ENCODE results near the gene WDR54. TPM values are rescaled to one million over a fixed set of nuclear protein-coding genes. Genes with fewer than 3 reads are reported as not detected.

WDR54 gene
- total RNA-seq, 3 donors from 2014 or later = 29.1 to 32.1 (median 31.3) TPM

DNA sequence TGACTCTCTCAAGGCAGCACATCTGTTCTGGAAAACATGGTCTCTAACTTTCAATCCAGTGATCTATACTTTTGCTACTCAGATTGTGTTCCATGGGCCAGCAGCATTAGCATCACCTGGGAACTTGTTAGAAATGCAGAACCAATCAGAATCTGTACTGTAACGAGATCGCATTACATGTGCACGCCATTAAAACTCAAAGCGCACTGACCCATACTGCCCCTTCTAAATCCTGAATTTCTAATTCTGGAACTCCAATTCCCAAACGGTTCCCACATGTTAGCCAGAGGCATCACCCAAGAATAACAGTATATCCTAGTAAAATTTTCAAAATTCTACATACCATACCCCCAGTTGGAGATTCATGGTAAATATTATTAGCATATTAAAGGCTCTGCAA lies 30.9 kb upstream of the WDR54 start:
- DNase-seq (no peak), ATAC-seq (no peak)
- Mint-ChIP-seq H3K9me3 (no peaks in the 10 kb centered on the region), H3K36me3 (ENCODE audit: insufficient read depth) (no peaks in the 10 kb centered on the region), H3K4me1 (ENCODE audit: low read depth) (no peaks in the 10 kb centered on the region), H3K4me3 (no peak overlapping the region), H3K27me3 (ENCODE audit: low read depth) (peaks cover 5% of the 10 kb centered on the region)

DNA sequence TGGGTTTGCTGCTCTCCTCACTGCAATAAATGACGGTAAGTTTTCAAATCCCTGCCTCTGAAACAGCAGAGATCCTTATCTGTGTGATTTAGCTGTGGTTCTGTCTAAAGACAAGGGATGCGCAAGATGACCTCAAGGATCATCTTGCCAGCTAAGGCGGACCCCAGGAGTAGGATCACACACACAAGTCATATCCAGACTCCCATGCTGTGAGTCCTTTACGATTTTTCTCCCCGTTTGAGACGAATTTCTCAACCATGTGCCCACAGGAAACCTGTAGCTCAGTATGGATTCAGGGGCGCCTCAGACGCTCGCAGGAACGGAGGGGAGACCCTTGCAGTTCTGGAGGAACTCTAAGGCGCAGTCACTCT lies 30.3 kb upstream of the WDR54 start:
- H3K36me3 Mint-ChIP-seq (ENCODE audit: insufficient read depth) = no peaks in the 10 kb centered on the region
- no peaks in the 10 kb centered on the region for H3K4me1 Mint-ChIP-seq (ENCODE audit: low read depth)
- ATAC-seq (peak in 1 of 2 donors; percentile 49), DNase-seq (no peak)
- peaks cover 5% of the 10 kb centered on the region for H3K27me3 Mint-ChIP-seq (ENCODE audit: low read depth)
- H3K9me3 Mint-ChIP-seq = no peaks in the 10 kb centered on the region
- H3K4me3 Mint-ChIP-seq = no peak overlapping the region

DNA sequence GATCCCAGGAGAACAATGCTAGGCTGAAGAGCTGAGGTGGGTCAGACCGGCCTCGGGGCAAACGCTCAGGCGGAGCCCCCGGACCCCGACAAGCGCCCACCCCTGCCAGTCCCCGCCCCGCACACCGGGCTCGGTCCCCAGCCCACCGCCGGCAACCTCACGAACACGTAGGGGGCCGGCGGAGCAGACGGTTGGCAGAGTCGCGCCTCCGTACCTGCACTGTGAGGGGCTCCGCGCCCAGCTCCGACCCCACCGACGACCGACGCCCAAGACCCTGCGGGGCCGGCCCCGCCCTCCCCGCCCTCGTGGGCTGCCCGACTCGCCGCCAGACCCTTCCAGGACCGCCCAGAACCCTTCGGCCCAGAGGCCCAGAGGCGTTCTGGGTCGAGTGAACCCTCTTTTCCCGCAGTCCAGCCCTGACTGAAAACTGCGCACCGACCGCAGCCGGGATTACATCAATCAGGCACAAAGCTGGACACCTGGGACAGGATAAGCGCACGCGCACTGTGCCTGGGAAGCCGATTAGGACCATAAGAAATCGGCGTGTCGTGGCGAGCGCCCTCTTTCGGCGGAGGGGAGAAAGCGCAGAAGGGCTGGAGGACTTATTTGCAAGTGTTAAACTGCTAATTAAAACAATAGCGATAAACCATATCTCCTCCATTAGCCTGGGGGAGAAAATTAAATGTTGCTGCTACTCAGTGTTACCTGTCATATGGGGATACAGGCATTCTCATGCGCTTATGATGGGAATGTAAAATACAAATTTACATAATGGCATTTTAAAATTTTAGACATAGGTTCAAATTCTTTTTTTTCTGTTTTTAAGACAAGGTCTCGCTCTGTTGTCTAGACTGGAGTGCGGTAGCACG lies 29.7 kb upstream of the WDR54 start:
- H3K4me1 Mint-ChIP-seq (ENCODE audit: low read depth) = no peaks in the 10 kb centered on the region
- no peak overlapping the region for H3K4me3 Mint-ChIP-seq
- H3K27me3 Mint-ChIP-seq (ENCODE audit: low read depth) = peaks cover 5% of the 10 kb centered on the region
- H3K9me3 Mint-ChIP-seq = no peaks in the 10 kb centered on the region
- no peaks in the 10 kb centered on the region for H3K36me3 Mint-ChIP-seq (ENCODE audit: insufficient read depth)
- DNase-seq = peak; percentile 95
- ATAC-seq = peak; percentile 92 to 94

DNA sequence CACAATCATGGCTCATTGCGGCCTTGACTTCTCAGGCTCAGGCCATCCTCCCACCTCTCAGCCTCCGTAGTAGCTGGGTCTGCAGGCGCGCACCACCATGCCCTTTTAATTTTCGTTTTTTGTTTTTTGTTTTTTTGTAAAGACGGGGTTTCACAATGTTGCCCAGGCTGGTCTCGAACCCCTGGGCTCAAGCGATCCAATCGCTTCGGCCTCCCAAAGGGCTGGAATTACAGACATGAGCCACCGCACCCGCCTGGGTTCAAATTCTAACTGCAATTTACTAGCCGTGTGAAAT lies 29.1 kb upstream of the WDR54 start:
- Mint-ChIP-seq H3K36me3 (ENCODE audit: insufficient read depth) (no peaks in the 10 kb centered on the region), H3K4me3 (no peak overlapping the region), H3K9me3 (no peaks in the 10 kb centered on the region)

DNA sequence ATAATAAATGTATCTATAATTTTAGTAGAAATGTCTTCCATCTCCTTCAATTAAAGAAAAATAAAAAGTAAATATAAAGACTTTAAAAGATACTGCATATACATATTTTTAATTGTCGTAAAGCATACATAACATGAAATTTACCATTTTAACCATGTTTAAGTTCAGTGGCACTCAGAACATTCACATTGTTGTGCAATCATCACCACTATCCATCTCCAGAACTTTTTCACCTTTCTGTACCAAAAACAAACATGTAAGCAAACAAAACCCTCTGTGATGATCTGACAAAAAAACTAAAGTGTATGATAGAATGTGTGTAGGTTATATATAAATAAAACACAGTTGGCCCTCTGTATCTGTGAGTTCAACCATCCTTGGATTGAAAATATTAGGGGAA lies 28.0 kb upstream of the WDR54 start:
- no peaks in the 10 kb centered on the region for H3K9me3 Mint-ChIP-seq
- no peaks in the 10 kb centered on the region for H3K36me3 Mint-ChIP-seq (ENCODE audit: insufficient read depth)
- no peaks in the 10 kb centered on the region for H3K4me1 Mint-ChIP-seq (ENCODE audit: low read depth)
- H3K27me3 Mint-ChIP-seq (ENCODE audit: low read depth) = peaks cover 5% of the 10 kb centered on the region
- H3K4me3 Mint-ChIP-seq = no peak overlapping the region
- ATAC-seq = no peak
- DNase-seq = no peak

More for the DNA sequence above, 29.1 kb upstream of the WDR54 start:
- ATAC-seq = no peak
- H3K4me1 Mint-ChIP-seq (ENCODE audit: low read depth) = no peaks in the 10 kb centered on the region
- DNase-seq = no peak
- H3K27me3 Mint-ChIP-seq (ENCODE audit: low read depth) = peaks cover 5% of the 10 kb centered on the region

DNA sequence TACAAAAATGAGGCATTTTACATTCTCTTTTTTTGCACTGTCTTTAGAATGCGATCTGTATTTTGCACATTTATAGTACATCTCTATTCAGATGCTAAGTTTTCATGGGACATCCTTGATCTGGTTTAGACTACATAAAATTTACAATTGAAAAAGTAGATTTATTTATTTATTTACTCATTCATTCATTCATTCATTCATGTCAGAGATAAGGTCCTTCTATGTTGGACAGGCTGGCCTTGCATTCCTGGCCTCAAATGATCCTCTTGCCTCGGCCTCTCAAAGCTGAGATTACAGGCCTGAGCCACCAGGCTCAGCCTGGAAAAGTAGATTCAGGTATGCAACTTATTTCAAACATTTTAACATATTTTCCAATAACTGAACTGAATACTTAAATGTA lies 25.4 kb upstream of the WDR54 start:
- Mint-ChIP-seq H3K4me3 (no peak overlapping the region), H3K27me3 (ENCODE audit: low read depth) (peaks cover 5% of the 10 kb centered on the region), H3K36me3 (ENCODE audit: insufficient read depth) (no peaks in the 10 kb centered on the region), H3K4me1 (ENCODE audit: low read depth) (no peaks in the 10 kb centered on the region), H3K9me3 (no peaks in the 10 kb centered on the region)
- DNase-seq (no peak), ATAC-seq (no peak)

DNA sequence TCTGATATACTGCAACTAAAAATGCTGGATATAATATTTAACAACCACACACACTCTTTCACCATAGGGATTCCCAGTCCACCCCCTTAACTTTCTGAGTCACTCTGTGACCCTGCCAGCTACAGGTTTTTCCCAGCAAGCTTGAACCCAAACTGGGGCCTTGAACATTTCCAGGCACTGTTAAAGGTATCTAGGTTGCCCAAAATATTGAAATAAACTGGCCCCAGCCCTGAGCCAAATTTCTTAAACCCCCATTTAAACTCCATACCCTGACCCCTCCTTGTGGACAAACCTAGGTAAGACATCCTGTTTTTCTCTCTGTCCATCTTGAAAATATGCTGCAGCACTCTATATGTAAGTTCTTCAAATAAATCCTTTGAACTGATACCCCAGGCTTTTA lies 21.7 kb upstream of the WDR54 start:
- Mint-ChIP-seq H3K9me3 (no peaks in the 10 kb centered on the region), H3K4me3 (no peak overlapping the region), H3K27me3 (ENCODE audit: low read depth) (peaks cover 4% of the 10 kb centered on the region), H3K36me3 (ENCODE audit: insufficient read depth) (no peaks in the 10 kb centered on the region), H3K4me1 (ENCODE audit: low read depth) (no peaks in the 10 kb centered on the region)
- peak in 1 of 2 donors; percentile 55 for ATAC-seq
- DNase-seq = no peak

DNA sequence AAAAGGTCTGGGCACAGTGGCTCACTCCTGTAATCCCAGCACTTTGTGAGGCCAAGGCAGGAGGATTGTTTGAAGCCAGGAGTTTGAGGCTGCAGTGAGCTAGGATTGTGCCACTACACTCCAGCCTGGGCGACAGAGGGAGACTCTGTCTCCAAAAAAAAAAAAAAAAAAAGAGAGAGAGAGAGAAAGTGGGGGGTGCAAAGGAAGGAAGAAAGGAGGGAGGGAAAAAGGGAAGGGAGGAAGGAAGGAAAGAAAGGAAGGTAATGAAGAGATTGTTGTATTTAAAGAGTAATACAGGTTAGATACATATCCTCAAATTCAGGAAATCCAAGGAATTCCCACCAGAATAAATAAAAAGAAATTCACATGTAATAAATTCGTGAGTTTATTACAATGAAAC lies 19.6 kb upstream of the WDR54 start:
- H3K9me3 Mint-ChIP-seq = no peaks in the 10 kb centered on the region
- ATAC-seq (no peak), DNase-seq (no peak)
- no peaks in the 10 kb centered on the region for H3K4me1 Mint-ChIP-seq (ENCODE audit: low read depth)
- H3K27me3 Mint-ChIP-seq (ENCODE audit: low read depth) = peaks cover 2% of the 10 kb centered on the region
- H3K4me3 Mint-ChIP-seq = no peak overlapping the region
- no peaks in the 10 kb centered on the region for H3K36me3 Mint-ChIP-seq (ENCODE audit: insufficient read depth)

DNA sequence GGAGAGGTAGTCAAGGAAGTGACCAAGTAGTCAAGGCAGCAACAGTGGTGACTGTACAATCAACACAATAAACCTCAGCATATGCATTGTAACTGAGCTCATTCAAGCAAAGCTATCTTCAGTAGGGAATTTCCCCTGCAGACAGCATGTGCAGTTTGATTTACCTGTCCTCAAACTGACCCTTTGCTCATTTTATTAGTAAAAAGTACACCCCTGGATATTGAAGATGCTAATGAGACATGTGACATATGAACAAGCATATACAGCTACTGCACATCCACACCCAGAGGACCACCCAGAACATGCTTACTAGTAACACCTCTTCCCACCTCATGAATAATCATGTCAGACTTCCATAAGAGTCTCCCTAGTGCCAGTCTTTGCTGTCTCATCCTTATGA lies 15.5 kb upstream of the WDR54 start:
- ATAC-seq = no peak
- no peak overlapping the region for H3K4me3 Mint-ChIP-seq
- no peaks in the 10 kb centered on the region for H3K36me3 Mint-ChIP-seq (ENCODE audit: insufficient read depth)
- H3K9me3 Mint-ChIP-seq = no peaks in the 10 kb centered on the region
- DNase-seq = no peak
- H3K4me1 Mint-ChIP-seq (ENCODE audit: low read depth) = no peaks in the 10 kb centered on the region
- H3K27me3 Mint-ChIP-seq (ENCODE audit: low read depth) = peaks cover 14% of the 10 kb centered on the region

DNA sequence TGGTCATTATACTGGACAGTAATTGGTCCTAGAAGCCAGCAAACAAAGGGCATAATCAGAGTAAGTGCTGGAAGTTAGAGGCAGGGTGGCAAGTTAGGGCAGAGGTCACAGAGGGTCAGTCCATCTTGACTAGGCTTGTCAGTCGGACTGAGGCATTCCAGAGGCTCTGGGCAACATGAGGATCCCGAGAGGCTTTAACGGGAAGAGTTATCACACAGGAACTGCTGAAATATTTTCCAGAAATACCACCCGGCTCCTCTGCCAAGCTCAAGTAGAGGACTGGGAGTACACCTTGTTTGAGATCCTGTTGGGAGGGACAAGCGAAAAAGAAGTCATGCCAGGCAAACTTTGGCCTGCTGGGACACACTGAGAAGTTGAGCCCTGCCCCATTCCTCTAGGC lies 13.8 kb upstream of the WDR54 start:
- ATAC-seq (no peak), DNase-seq (no peak)
- Mint-ChIP-seq H3K4me1 (ENCODE audit: low read depth) (no peaks in the 10 kb centered on the region), H3K9me3 (no peaks in the 10 kb centered on the region), H3K4me3 (no peak overlapping the region), H3K27me3 (ENCODE audit: low read depth) (peaks cover 16% of the 10 kb centered on the region), H3K36me3 (ENCODE audit: insufficient read depth) (no peaks in the 10 kb centered on the region)

DNA sequence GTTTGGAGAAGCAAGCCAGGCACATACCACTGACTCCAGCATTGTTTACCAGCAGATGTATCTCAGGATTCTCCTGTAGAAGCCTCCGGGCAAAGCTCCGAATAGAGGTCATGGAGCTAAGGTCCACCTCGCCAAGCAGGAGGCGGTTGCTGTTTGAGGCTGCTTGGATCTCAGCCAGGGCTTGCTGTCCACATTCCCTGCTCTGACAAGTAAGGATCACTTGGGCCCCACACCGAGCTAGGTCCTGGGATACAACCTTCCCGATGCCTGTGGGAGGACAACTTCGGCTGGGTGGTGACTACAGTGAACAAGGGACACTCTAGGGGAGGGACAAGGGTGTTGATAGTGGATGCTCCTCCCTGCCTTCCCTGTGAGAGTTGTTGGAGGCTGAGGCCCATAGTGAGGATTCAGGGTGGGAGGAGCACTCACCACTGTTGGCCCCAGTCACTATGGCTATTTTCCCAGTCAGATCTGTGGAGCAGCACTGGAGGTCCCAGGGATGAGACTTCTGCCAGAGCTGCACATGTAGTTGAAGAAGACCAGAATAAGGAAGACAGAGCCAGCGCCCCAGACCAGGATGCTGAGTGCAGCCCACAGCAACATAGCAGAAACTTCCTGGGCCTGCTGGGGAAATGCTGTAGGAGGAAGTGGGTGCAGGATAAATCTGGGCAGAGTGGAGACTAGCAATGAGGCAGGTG lies 8.4 kb upstream of the WDR54 start:
- H3K36me3 Mint-ChIP-seq (ENCODE audit: insufficient read depth) = no peaks in the 10 kb centered on the region
- no peak for ATAC-seq
- DNase-seq = no peak
- no peaks in the 10 kb centered on the region for H3K9me3 Mint-ChIP-seq
- H3K27me3 Mint-ChIP-seq (ENCODE audit: low read depth) = peaks cover 23% of the 10 kb centered on the region
- peaks cover 18% of the 10 kb centered on the region for H3K4me1 Mint-ChIP-seq (ENCODE audit: low read depth)
- H3K4me3 Mint-ChIP-seq = no peak overlapping the region

DNA sequence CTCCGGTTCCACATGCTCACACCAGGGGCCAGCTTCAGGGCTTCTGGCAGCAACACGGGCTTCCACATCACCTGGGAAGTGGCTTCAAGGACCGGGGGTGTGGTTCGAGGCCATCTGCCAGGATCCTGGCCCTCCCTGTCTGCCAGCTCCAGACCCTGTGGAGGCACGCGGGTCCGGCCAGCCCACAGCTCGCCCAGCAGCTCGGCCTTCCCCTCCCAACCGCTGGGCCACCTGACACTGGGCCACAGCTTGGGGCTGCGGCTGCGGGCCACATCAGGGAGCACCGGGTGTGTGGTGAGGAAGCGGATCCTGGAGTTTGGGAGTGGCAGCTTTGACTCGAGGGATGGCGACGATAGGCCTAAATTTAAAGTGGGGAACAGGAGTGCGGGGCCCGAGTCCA lies 7.1 kb upstream of the WDR54 start:
- Mint-ChIP-seq H3K4me1 (ENCODE audit: low read depth) (peaks cover 18% of the 10 kb centered on the region), H3K36me3 (ENCODE audit: insufficient read depth) (no peaks in the 10 kb centered on the region), H3K27me3 (ENCODE audit: low read depth) (peaks cover 15% of the 10 kb centered on the region), H3K4me3 (peak overlapping the region; percentile 47), H3K9me3 (no peaks in the 10 kb centered on the region)
- DNase-seq (no peak), ATAC-seq (no peak)

DNA sequence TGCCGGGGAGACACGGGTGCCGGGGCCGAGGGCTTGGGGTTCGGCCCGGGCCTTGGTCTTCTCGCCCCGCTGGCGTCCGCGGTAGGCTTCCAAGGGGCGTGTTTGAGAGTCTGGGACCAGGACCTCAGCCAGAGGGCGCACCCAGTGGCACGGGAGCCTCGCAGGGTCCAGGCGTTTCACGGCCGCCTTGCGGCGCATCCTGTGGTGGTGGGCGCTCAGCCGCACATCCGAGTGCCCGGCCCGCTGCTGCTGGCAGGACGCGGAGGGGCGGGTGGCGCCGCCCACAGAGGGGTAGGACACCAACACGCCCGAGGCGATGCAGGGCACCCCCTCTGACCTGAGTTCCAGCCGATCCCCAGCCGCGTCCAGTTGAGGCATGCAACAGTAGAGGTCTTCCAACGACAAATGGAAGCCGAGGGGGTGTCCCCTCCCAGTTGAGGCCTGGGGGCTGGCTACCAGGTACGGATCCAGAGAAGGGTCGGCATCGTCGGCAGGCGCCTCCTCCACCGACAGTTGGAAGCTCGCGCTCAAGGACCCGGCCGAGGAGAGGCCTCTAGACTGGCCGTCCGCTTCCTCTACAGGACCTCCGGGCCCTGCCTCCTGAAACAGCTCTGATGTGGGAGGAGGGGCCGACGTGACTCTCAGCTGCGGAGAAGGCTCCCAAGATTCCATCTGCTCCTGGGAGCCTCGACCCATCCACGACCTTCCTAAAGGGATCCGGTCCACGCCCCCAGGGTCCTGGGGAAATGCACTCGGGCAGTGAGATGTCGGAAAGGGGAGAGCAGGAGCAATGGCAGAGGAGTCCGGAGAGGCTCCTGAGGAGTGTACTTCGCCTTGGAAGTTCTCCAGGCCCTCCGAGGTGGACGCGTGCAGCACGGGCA lies 6.4 kb upstream of the WDR54 start:
- ATAC-seq (peak; percentile 56 to 66), DNase-seq (peak; percentile 17)
- peak overlapping the region; percentile 59 for H3K4me3 Mint-ChIP-seq
- H3K36me3 Mint-ChIP-seq (ENCODE audit: insufficient read depth) = no peaks in the 10 kb centered on the region
- H3K4me1 Mint-ChIP-seq (ENCODE audit: low read depth) = peaks cover 21% of the 10 kb centered on the region
- no peaks in the 10 kb centered on the region for H3K9me3 Mint-ChIP-seq
- peaks cover 14% of the 10 kb centered on the region for H3K27me3 Mint-ChIP-seq (ENCODE audit: low read depth)

DNA sequence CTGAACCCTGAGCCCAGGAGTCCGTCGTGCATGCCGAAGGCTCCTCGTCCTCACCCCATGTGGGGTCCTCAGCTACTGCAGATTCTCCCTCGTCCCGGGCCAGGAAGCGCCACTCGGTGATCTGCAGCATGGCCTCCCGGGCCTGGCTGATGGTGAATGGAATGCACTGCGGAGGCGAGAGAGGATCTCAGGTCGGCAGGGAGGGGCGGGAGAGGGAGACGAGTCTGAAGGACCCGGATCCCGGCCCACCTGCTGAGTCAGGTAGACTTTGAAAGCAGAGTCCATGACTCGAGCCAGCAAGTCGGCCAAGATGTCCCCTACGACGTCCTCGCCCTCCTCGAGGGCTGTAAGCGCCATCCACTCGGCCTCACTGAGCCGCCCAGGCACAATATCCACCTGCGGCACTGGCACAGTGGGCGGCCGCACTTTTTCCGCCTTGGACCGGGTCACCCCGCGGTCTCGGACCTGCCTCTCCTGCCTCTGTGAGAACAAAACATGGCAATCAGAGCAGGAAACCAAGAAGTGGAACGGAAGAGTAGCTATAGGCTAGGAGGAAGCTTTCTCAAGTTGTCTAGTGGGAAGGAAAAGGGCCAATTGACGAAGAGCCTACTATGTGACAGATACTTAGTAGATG lies 5.7 kb upstream of the WDR54 start:
- Mint-ChIP-seq H3K9me3 (no peaks in the 10 kb centered on the region), H3K36me3 (ENCODE audit: insufficient read depth) (no peaks in the 10 kb centered on the region), H3K27me3 (ENCODE audit: low read depth) (peaks cover 12% of the 10 kb centered on the region), H3K4me3 (peak overlapping the region; percentile 59), H3K4me1 (ENCODE audit: low read depth) (peaks cover 26% of the 10 kb centered on the region)
- DNase-seq (no peak), ATAC-seq (peak; percentile 19 to 22)

Data from activated T-cell treated with anti-CD3 and anti-CD28 coated beads, Interleukin-2, amount 50 U/mL, for 4 hours (primary cell).